Measurements from ENCODE around the gene GBGT1. TPM values are rescaled to one million over a fixed set of nuclear protein-coding genes. Genes with fewer than 3 reads are reported as not detected.

GBGT1 gene
- total RNA-seq, 1 experiment from 2014 or later = not detected

DNA sequence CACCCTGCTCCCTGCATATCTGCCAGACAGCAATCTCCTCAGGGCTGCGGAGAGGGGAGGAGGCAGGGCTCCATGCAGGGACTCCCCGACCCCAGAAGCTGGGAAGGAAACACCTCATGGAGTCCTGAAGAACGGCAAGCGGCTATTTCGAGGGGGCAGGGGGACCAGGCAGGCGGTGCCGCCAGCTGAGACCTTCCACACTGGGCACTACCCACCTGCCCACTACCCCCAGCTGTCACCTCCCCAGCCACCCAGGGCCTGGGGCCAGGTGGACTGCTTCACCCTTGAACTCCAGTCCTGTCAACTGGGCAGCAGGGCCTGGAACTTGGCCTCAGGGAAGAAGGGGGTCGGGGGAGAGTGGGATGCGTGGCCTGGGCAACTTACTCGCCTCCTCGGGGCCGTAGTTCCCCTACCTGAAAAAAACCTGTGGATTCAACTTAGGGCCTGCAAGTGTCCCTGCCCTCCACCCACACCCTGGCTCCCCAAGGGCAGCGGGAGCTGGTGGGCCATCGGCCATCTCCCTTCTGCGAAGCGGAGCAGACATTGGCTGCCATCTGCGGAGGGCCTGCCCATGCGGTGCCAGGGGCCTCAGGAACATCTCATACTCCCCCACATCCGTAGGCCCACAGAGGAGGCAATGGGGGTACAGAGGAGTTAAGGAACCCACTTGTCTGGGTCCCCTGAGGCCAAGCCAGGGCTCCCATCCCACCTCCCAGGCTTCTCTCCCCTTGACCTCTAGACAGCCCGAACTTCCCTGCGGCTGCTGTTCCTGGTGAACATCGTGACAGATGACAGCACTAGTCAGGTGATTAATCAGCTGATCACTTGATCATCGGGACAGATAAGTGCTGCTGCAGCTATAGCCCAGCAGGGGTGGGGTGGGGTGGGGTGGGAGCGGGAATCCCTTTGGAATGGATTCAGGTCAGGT, 24.2 kb downstream of the GBGT1 start:
- intact Hi-C loops (cut with micrococcal nuclease) = no loop called here
- Histone ChIP-seq H3K27me3 (ENCODE audit: low read length) (no peaks in the 10 kb centered on the region), H3K9ac (ENCODE audit: low read length) (no peak overlapping the region), H4K20me1 (ENCODE audit: low read length) (no peaks in the 10 kb centered on the region), H3K36me3 (ENCODE audit: low read depth, low read length) (no peaks in the 10 kb centered on the region), H3F3A (ENCODE audit: low read length, unreplicated experiment) (no peaks in the 10 kb centered on the region), H3K79me2 (ENCODE audit: low read length) (peaks cover 52% of the 10 kb centered on the region), H3K4me1 (ENCODE audit: insufficient read depth, low read length) (peaks cover 22% of the 10 kb centered on the region), H2AFZ (ENCODE audit: low read length) (no peak overlapping the region), H3K27ac (ENCODE audit: low read length) (no peak overlapping the region), H3K9me2 (replicated peaks; ENCODE audit: low read length) (no peaks in the 10 kb centered on the region), H3K9me3 (ENCODE audit: low read length) (no peaks in the 10 kb centered on the region), H3K4me2 (ENCODE audit: low read length) (no peak overlapping the region), H3K4me3 (ENCODE audit: low read length) (no peak overlapping the region)
- ChIA-PET CTCF (no interaction called here), POLR2A (ENCODE audit: unreplicated experiment) (no interaction called here)
- ATAC-seq (no peak), DNase-seq (no peak)
- TF ChIP-seq, protein P1, sequence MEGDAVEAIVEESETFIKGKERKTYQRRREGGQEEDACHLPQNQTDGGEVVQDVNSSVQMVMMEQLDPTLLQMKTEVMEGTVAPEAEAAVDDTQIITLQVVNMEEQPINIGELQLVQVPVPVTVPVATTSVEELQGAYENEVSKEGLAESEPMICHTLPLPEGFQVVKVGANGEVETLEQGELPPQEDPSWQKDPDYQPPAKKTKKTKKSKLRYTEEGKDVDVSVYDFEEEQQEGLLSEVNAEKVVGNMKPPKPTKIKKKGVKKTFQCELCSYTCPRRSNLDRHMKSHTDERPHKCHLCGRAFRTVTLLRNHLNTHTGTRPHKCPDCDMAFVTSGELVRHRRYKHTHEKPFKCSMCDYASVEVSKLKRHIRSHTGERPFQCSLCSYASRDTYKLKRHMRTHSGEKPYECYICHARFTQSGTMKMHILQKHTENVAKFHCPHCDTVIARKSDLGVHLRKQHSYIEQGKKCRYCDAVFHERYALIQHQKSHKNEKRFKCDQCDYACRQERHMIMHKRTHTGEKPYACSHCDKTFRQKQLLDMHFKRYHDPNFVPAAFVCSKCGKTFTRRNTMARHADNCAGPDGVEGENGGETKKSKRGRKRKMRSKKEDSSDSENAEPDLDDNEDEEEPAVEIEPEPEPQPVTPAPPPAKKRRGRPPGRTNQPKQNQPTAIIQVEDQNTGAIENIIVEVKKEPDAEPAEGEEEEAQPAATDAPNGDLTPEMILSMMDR (conservative IDR thresholded peaks at IDR 0.05; ENCODE audit: low read depth, low read length) = no peak
- TF ChIP-seq EZH2phosphoT487 (IDR thresholded peaks at IDR 0.05; ENCODE audit: borderline replicate concordance, low read length) (no peak), EZH2 (IDR thresholded peaks at IDR 0.05; ENCODE audit: low read length, unreplicated experiment) (no peak)
- BruUV-seq (replicated peaks) = no TSS peak

GRCh38 chr9:133137451-133138231, 26.1 kb downstream of the GBGT1 start:
- H3K4me2 ChIP-seq (ENCODE audit: low read length) = no peak overlapping the region
- BruUV-seq (replicated peaks) = no TSS peak
- TF ChIP-seq EZH2 (IDR thresholded peaks at IDR 0.05; ENCODE audit: low read length, unreplicated experiment) (no peak), EZH2phosphoT487 (IDR thresholded peaks at IDR 0.05; ENCODE audit: borderline replicate concordance, low read length) (no peak)
- TF ChIP-seq, protein P1 (conservative IDR thresholded peaks at IDR 0.05; ENCODE audit: low read depth, low read length) = no peak
- no peaks in the 10 kb centered on the region; the same call in 1 of the 2 replicates for H4K20me1 ChIP-seq (ENCODE audit: low read length)
- CTCF ChIA-PET = no interaction called here
- DNase-seq = no peak
- no peak overlapping the region for H3K4me3 ChIP-seq (ENCODE audit: low read length)
- H3K9me2 ChIP-seq (replicated peaks; ENCODE audit: low read length) = no peaks in the 10 kb centered on the region
- H2AFZ ChIP-seq (ENCODE audit: low read length) = no peak overlapping the region
- intact Hi-C loops (cut with micrococcal nuclease) = no loop called here
- peaks cover 31% of the 10 kb centered on the region for H3K4me1 ChIP-seq (ENCODE audit: insufficient read depth, low read length)
- ATAC-seq = no peak
- no peaks in the 10 kb centered on the region for H3K9me3 ChIP-seq (ENCODE audit: low read length)
- H3K36me3 ChIP-seq (ENCODE audit: low read depth, low read length) = no peaks in the 10 kb centered on the region
- no peak overlapping the region for H3K27ac ChIP-seq (ENCODE audit: low read length)
- POLR2A ChIA-PET (ENCODE audit: unreplicated experiment) = no interaction called here
- no peaks in the 10 kb centered on the region for H3K27me3 ChIP-seq (ENCODE audit: low read length)
- no peaks in the 10 kb centered on the region for H3F3A ChIP-seq (ENCODE audit: low read length, unreplicated experiment)
- H3K79me2 ChIP-seq (ENCODE audit: low read length) = peaks cover 49% of the 10 kb centered on the region
- no peak overlapping the region for H3K9ac ChIP-seq (ENCODE audit: low read length)
